Measurements from ENCODE around the gene LRRC10B. TPM values are rescaled to one million over a fixed set of nuclear protein-coding genes. Genes with fewer than 3 reads are reported as not detected.

LRRC10B gene
- total RNA-seq, 1 experiment from 2014 or later, result 0.39 TPM

DNA sequence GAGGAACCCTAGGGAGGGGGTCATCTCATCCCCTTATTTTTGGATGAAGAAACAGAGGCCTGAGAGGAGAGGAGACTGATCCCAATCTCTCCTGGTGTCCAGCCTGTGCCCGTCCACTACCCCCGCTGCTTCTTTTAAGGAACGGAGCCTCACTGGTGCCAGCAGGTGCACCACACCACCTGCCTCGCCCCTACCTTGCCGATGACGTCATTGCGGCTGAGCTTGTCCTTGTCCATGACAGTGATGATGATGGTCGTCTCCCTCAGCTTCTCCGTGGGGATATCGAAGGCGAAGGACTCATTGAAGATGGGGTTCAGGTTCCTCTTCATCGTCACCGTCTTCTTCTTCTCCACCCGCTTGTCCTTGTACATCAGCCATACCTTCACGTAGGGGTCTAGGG lies 14.3 kb downstream of the LRRC10B start:
- no peaks in the 10 kb centered on the region for H3K23me2 ChIP-seq (ENCODE audit: insufficient read length, low read depth, low read length, poor library complexity, severe bottlenecking)
- no peak for DNase-seq
- no peak overlapping the region for H2AK5ac ChIP-seq (ENCODE audit: insufficient read length, low read length)
- H3K36me3 Mint-ChIP-seq (ENCODE audit: insufficient read depth in 1 of 3, low read depth in 3 of 3), result peaks cover 0 to 11% (median 0%) of the 10 kb centered on the region in 3 experiments; a peak in 2 of 7 replicates
- no peak overlapping the region for H2AFZ ChIP-seq (ENCODE audit: low read length)
- TF ChIP-seq, protein P1, sequence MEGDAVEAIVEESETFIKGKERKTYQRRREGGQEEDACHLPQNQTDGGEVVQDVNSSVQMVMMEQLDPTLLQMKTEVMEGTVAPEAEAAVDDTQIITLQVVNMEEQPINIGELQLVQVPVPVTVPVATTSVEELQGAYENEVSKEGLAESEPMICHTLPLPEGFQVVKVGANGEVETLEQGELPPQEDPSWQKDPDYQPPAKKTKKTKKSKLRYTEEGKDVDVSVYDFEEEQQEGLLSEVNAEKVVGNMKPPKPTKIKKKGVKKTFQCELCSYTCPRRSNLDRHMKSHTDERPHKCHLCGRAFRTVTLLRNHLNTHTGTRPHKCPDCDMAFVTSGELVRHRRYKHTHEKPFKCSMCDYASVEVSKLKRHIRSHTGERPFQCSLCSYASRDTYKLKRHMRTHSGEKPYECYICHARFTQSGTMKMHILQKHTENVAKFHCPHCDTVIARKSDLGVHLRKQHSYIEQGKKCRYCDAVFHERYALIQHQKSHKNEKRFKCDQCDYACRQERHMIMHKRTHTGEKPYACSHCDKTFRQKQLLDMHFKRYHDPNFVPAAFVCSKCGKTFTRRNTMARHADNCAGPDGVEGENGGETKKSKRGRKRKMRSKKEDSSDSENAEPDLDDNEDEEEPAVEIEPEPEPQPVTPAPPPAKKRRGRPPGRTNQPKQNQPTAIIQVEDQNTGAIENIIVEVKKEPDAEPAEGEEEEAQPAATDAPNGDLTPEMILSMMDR (conservative IDR thresholded peaks at IDR 0.05), result no peak
- H3K14ac ChIP-seq (ENCODE audit: insufficient read depth, low read length), result no peak overlapping the region; the same call in 1 of the 2 replicates
- no peak overlapping the region for H3K23ac ChIP-seq (ENCODE audit: insufficient read length, low read depth, low read length)
- no peaks in the 10 kb centered on the region for H3K9me3 Mint-ChIP-seq
- no peak overlapping the region for H3K27ac ChIP-seq (ENCODE audit: insufficient read length, low read depth, low read length)
- no peaks in the 10 kb centered on the region; the same call in 1 of the 2 replicates for H3K4me1 ChIP-seq (ENCODE audit: insufficient read depth, low read length)
- no peaks in the 10 kb centered on the region for H3K27me3 ChIP-seq (ENCODE audit: insufficient read depth, low read length)
- H3K18ac ChIP-seq (ENCODE audit: insufficient read length, low read depth, low read length), result no peak overlapping the region
- no CpG with 5 or more reads among the region's 15 CpGs for WGBS (ENCODE audit: extremely low coverage, insufficient read length, low lambda C conversion rate)
- H2BK120ac ChIP-seq (ENCODE audit: low read depth, low read length, poor library complexity, severe bottlenecking), result no peak overlapping the region
- no peak overlapping the region for H4K91ac ChIP-seq (ENCODE audit: insufficient read length, low read depth, low read length)
- H4K20me1 ChIP-seq (ENCODE audit: control insufficient read depth, insufficient read depth, insufficient read length), result no peaks in the 10 kb centered on the region
- no peaks in the 10 kb centered on the region for H3K79me2 ChIP-seq (ENCODE audit: insufficient read depth, low read length)
- H3K27ac Mint-ChIP-seq, result no peak overlapping the region; a peak in 1 of 7 replicates
- no peak overlapping the region for H3K4ac ChIP-seq (ENCODE audit: low read depth, low read length)
- no peak overlapping the region for H3T11ph ChIP-seq (ENCODE audit: low read length)
- H3K9me3 ChIP-seq (ENCODE audit: control insufficient read depth, low read depth, low read length), result no peaks in the 10 kb centered on the region
- H3K56ac ChIP-seq (ENCODE audit: insufficient read length, low read depth, low read length), result no peak overlapping the region
- H2BK12ac ChIP-seq (ENCODE audit: insufficient read length, low read depth, low read length), result no peak overlapping the region
- no peak overlapping the region for H2BK20ac ChIP-seq (ENCODE audit: low read depth, low read length, poor library complexity, severe bottlenecking)
- no peak overlapping the region for H4K5ac ChIP-seq (ENCODE audit: insufficient read length, low read depth, low read length)
- no peak overlapping the region for H3K4me2 ChIP-seq (ENCODE audit: insufficient read depth, insufficient read length, low read length)
- H2BK5ac ChIP-seq (ENCODE audit: insufficient read length, low read length), result no peak overlapping the region
- H3K4me1 Mint-ChIP-seq, result peaks cover 4% of the 10 kb centered on the region in 2 experiments; a peak in 2 of 4 replicates
- no peak overlapping the region for H4K8ac ChIP-seq (replicated peaks; ENCODE audit: insufficient read length, low read depth, low read length)
- no peak overlapping the region for H3K9ac ChIP-seq (ENCODE audit: extremely low read depth, insufficient read length, low read length)
- peaks cover 8% of the 10 kb centered on the region for H3K27me3 Mint-ChIP-seq (ENCODE audit: low read depth)
- H3K79me1 ChIP-seq (ENCODE audit: insufficient read depth, low read depth, low read length, poor library complexity, severe bottlenecking), result no peaks in the 10 kb centered on the region
- H3K4me3 Mint-ChIP-seq, result no peak overlapping the region
- no peak overlapping the region for H2BK15ac ChIP-seq (ENCODE audit: low read depth, low read length)
